Head of caudate nucleus (tissue), 42 donors: ENCODE measurements around the gene MUC22.
A peak's percentile ranks its signal among the peaks of the same experiment; 100 is the strongest.
"Not testable (repeated sequence)": the region's sequence is repeated elsewhere in the genome, so short reads cannot be mapped to it uniquely, and the experiment has no call there.

Source experiments
- DNase-seq, 42 donors: peaks; one replicate each; pipeline versions ENCODE4 v3.0.0 to v3.0.0-alpha.2; 2020 to 2021; ENCODE audit warnings: mixed read lengths in 7 of 42
- intact Hi-C: fragments of 100-400 bp; cut with DNase I; formaldehyde crosslinking; loops from one replicate; pipeline ENCODE4 v1.15.0; 2022

MUC22 gene

GRCh38 chr6:31010393-31011060 lies at the start of gene MUC22:
TSS of gene MUC22 (plus strand) at chr6:31010474. CDS start at chr6:31010707, 233 bp downstream.
- intact Hi-C loops, result no loop called here
- no peak for DNase-seq

- intact Hi-C loops, result no loop called here
- no peak for DNase-seq
Observed at GRCh38 chr6:30960907-30961673, 49.2 kb upstream of the MUC22 start.

- DNase-seq, result no peak
- intact Hi-C loops, result no loop called here
Observed at GRCh38 chr6:30962716-30963115, 47.6 kb upstream of the MUC22 start.

- peak in 28 of 42 donors; percentile 6 to 75 (median 42) for DNase-seq
- intact Hi-C loops, result no loop called here
Observed at GRCh38 chr6:30963641-30964040, 46.6 kb upstream of the MUC22 start.

- intact Hi-C loops, result no loop called here
- no peak for DNase-seq
Observed at GRCh38 chr6:30964075-30964474, 46.2 kb upstream of the MUC22 start.

GRCh38 chr6:30965140-30965601 lies 45.1 kb upstream of the MUC22 start:
- no peak for DNase-seq
- intact Hi-C loops, result no loop called here

- intact Hi-C loops, result no loop called here
- DNase-seq, result no peak
Observed at GRCh38 chr6:30966154-30966553, 44.1 kb upstream of the MUC22 start.

- DNase-seq, result peak in 12 of 42 donors; percentile 15 to 40 (median 25)
- intact Hi-C loops, result not testable (repeated sequence)
Observed at GRCh38 chr6:30969171-30969570, 41.1 kb upstream of the MUC22 start.

- no peak for DNase-seq
Observed at GRCh38 chr6:30970946-30971345, 39.3 kb upstream of the MUC22 start.

GRCh38 chr6:30972816-30973215 lies 37.5 kb upstream of the MUC22 start:
- intact Hi-C loops, result no loop called here
- no peak for DNase-seq

More at GRCh38 chr6:30970946-30971345, 39.3 kb upstream of the MUC22 start:
- intact Hi-C loops, result no loop called here

GRCh38 chr6:30974490-30975252 lies 35.6 kb upstream of the MUC22 start:
- intact Hi-C loops, result no loop called here
- DNase-seq, result no peak

- DNase-seq, result no peak
- intact Hi-C loops, result no loop called here
Observed at GRCh38 chr6:30979141-30979540, 31.1 kb upstream of the MUC22 start.

- no peak for DNase-seq
- intact Hi-C loops, result no loop called here
Observed at GRCh38 chr6:30979690-30980089, 30.6 kb upstream of the MUC22 start.

- intact Hi-C loops, result no loop called here
- DNase-seq, result no peak
Observed at GRCh38 chr6:30981942-30982772, 28.1 kb upstream of the MUC22 start.

GRCh38 chr6:30983439-30983838 lies 26.8 kb upstream of the MUC22 start, which contains the start of gene MUC21:
TSS of gene MUC21 (plus strand) at chr6:30983718. CDS start at chr6:30983959, 241 bp downstream.
- DNase-seq, result no peak
- intact Hi-C loops, result no loop called here

GRCh38 chr6:30985490-30985889 lies 24.8 kb upstream of the MUC22 start:
- DNase-seq, result no peak
- intact Hi-C loops, result no loop called here

GRCh38 chr6:30987304-30987703 lies 23.0 kb upstream of the MUC22 start:
- DNase-seq, result no peak
- intact Hi-C loops, result no loop called here

GRCh38 chr6:30988209-30988825 lies 22.0 kb upstream of the MUC22 start:
- intact Hi-C loops, result no loop called here
- DNase-seq, result no peak
